ENCODE results near the gene TEX9.

TEX9 gene

GRCh38 chr15:56456229-56456628, 91.0 kb downstream of the TEX9 start:
- no peak for DNase-seq

GRCh38 chr15:56459096-56459495, 93.9 kb downstream of the TEX9 start:
- no peak for DNase-seq

DNA sequence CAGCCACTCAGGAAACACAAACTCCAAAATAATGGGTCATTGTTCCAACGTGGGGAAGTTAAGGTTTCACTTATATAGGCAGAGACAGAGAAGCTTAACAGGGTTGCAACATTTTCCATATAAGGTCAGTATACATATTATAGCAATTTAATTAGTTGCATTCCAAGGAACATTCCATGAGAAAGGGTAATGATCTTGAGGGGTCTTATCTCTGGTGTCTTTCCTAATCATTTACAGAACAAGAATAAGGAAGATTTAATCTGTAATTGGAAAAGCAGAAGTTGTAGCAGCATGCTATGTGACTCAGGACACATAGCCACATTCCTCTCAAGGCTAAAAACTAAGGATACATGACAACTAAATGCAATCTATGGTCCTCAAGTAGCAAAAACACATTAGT, 94.8 kb downstream of the TEX9 start:
- DNase-seq, result no peak

DNA sequence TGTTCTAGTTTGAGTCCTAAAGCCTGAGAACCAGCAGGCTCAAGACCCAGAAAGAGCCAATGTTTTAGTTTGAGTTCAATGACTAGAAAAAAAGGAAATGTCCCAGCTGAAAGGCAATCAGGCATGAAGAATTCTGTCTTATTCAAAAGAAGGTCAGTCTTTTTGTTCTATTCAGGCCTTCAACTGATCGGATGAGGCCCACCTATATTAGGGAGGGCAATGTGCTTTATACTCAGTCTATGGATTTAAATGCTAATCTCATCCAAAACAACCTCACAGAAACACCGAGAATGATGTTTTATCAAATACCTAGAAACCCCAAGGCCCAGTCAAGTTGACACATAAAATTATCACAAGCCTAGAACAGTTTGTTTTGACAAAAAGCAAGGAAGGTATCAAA, 95.7 kb downstream of the TEX9 start:
- DNase-seq, result no peak

GRCh38 chr15:56464893-56465520, 99.8 kb downstream of the TEX9 start, which contains the start of gene MNS1:
MNS1 (minus strand) TSS chr15:56465137; CDS start chr15:56464972, 165 bp downstream.
- peak; percentile 97 for DNase-seq

GRCh38 chr15:56467616-56468015, 102.4 kb downstream of the TEX9 start:
- no peak for DNase-seq

- DNase-seq, result no peak
Measured at GRCh38 chr15:56468401-56468800, 103.2 kb downstream of the TEX9 start.

GRCh38 chr15:56469483-56469882, 104.3 kb downstream of the TEX9 start:
- DNase-seq, result no peak

DNA sequence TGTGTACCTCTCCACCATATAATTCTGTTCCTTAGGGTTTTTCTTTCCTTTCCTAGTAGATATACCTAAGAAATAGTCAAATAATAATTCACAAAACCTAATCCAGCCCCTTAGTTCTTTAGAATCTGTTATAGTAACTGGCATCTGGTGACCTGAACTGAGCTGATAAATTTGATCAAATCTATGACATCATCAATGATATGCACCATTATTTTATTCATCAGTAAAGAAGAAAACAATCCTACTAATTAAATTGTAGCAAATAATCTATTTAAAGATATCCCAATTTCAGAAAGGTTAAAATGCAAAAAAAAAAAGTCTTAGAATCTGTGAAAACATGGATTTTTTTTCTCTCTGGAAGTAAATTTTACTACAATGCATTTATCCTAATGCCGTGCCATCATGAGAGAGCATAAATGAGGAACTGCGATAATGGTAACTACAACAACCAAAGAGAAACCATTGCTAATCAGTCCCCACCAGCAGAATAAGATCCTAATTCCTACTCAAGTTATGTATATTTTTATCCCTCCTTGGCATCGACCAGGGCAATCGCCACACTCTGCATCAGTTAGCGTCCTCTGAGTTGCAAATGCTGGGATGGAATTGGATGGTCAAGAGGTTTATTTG, 106.3 kb downstream of the TEX9 start:
- DNase-seq, result no peak

- no peak for DNase-seq
Measured at GRCh38 chr15:56472278-56472677, 107.1 kb downstream of the TEX9 start.

- no peak for DNase-seq
Measured at GRCh38 chr15:56473017-56473416, 107.8 kb downstream of the TEX9 start.

DNA sequence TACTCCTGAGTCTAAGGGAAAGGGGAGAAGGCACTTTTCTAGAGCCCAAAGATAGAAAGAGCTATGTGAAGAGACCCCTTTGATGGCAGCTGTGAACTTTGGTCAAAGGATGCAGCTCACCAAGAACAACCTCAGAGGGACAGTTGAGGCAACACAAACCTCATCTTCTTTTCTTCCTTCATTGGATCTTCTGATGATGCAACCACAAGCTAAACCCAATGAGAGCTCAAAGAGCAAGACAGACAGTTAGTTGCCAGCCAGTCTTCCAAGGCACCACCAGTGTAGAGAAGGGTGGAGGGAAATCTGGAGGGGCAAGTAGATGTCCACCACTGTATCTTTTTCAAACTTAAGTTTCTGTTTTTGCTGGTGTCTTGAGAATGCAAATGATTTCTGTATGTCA, 110.1 kb downstream of the TEX9 start:
- no peak for DNase-seq

All from femur (tissue), 1 donor.